ENCODE measurements around the gene JUP.
"Not testable (repeated sequence)": the region's sequence is repeated elsewhere in the genome, so short reads cannot be mapped to it uniquely, and the experiment has no call there.

Gene JUP

GRCh38 chr17:41777574-41778188 lies 8.8 kb downstream of the JUP start:
- no peak for DNase-seq

- no peak for DNase-seq
Observed at GRCh38 chr17:41777157-41777573, 9.3 kb downstream of the JUP start.

GRCh38 chr17:41776262-41776900 lies 10.1 kb downstream of the JUP start:
- not testable (repeated sequence) for DNase-seq

GRCh38 chr17:41775394-41776226 lies 10.9 kb downstream of the JUP start:
- no peak for DNase-seq

DNA sequence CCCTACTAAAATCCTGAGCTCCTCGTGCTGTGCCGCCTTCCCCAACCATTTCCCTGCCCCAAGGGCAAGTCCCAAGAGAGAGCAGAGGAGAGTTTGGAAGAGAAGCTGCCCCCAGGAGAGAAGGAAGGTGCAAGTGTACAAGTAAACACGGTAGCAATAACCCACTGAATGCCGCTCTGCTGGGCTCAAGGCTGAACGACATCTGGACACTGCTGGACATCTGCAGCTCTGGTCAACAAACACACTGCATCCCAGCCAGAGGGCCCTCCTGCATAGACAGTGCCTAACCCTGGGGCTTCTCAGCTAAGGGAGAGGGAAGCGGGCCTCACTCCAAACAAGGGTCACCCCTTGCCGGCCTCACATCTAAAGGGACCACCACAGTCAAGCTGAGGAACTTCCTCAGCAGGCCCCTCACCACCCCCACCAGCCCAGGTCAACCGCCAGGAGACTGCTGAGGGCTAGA lies 12.7 kb downstream of the JUP start:
- no peak for DNase-seq

- no peak for DNase-seq
Observed at GRCh38 chr17:41773190-41773588, 13.3 kb downstream of the JUP start.

- DNase-seq, result no peak
Observed at GRCh38 chr17:41772586-41773189, 13.8 kb downstream of the JUP start.

GRCh38 chr17:41772218-41772585 lies 14.3 kb downstream of the JUP start:
- no peak for DNase-seq

DNA sequence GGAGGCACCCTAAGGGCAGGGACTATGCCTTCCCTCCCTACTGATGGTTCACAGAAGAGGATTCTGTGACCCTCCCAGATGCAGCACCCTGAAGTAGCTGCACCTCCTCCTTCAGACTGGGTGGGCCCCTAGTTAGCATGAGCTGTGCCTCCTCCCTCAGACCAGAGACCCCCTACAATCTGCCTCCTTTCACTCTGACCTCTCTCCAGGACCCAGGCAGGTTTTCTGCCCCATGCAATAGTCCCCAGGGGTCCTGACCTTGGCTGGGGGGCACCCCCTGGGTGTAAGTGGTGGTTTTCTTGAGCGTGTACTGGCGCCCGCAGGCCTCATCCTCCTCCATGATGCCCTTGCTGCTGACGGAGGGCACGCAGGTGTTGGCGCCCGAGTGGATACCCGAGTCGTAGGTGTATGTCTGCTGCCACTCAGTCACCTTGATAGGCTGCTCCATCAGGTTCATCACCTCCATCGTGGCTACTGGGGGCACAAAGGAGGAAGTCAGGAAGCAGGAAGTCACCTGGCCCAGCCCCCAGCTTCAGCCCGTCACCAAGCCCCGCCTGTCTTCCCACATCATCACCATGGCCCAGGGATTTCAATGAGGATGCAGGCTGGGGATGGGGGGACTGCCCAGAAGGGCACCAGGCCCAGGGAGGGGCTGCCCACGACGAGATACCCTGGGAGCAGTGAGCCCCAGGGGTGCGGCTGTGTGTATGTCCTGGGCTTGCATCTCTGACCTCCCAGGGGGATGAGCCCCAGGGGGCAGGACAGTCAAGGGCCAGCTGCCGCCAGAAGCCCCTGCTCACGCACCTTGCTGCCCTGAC lies 14.9 kb downstream of the JUP start:
- no peak for DNase-seq

DNA sequence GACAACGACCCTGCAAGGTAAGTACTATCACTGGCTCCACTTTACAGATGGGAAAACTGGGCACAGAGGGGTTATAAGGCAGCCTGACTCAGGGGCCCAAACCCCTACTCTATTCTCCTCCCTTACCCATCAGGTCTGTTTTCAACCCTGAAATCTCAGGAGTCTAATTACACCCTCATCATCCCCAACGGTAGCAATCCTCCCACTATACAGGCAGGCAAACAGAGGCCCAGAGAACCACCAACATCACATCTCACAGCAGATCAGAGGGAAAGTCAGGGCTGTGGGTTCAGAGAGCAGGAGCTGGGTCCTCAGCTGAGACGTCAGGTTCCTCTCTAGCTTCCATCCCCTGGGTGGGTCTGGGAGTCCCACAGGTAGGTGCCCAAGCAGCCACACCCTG lies 16.5 kb downstream of the JUP start:
- no peak for DNase-seq

DNA sequence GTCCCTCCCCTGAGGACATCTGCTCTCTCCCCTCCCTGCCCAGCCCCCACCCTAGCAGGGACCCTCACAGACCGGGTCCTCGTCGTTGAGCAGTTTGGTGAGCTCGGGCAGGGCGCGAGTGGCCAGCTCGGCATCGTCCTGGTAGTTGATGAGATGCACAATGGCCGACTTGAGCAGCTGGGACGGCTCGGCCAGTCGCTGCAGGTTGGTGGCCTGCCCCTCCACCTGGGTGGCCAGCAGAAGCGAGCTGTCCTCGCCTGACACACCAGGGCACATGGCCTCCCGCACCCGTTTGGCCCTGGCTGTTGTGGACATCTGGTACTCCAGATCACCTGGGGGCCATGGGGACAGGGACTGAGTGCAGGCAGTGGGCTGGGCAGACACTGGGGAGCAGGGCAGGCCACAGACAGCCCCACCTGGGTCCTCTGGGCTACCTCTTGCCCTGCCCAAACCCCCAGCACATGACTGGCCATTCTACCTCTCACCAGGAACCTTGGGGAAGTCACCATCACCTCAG lies 17.1 kb downstream of the JUP start:
- no peak for DNase-seq

DNA sequence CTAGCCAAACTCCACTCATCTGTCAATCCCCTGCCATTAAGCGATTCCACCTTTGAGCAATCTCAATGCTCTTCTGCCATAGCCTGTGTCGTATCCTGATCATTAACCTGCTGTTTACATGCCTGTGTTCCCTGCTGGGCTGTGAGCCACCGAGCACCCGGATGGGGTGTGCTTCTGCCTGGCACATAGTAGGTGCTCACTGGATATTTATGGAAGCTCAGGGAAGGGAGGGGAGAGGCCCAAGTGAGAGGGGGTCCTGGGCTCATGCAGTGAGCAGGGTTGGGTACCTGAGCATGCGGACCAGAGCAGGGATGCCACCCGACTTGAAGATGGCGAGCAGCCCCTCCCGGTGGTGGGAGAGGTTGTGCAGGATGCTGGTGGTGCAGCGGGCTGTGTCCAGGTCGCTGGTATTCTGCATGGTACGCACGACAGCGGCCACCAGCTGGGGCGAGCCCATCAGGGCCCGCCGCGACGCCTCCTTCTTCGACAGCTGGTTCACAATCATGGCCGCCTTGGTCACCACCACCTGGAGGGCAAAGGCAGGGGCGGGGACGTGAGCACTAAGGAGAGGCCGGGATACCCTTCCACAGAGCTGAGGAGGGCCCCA lies 17.7 kb downstream of the JUP start:
- no peak for DNase-seq

DNA sequence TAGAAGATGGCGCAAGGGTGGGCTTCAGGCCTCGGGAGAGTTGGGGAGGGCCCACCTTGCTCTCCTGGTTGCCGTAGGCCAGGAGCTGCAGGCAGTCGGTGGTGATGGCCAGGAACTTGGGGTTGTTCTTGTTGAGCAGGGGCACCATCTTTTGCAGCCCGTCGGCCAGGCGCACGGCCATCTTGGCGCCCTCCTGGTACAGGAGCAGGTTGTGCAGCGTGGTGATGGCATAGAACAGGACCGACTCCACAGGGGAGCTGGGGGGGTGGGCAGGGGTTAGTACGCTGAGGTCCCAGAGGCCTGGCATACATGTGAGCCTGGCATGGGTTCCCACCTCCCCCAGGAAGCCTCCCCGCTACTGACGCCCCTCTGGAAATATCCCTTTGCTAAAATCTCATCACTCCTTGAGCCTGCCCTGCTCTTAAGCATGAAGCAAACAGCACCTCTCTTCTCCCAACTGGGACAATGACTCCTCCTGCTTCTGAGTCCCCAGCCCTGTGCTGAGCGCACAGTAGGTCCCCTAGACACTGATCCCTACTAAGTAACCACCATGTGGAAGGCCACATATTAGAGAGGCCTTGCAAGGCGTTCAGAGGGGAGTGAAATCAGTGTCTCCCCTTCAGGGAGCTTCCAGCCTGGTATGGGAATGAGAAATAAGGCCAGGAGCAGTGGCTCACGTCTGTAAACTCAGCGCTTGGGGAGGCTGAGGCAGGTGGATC lies 19.0 kb downstream of the JUP start:
- no peak for DNase-seq

- DNase-seq, result no peak
Observed at GRCh38 chr17:41766135-41766534, 20.4 kb downstream of the JUP start.

GRCh38 chr17:41763327-41763726 lies 23.2 kb downstream of the JUP start:
- DNase-seq, result no peak

GRCh38 chr17:41762841-41763240 lies 23.7 kb downstream of the JUP start:
- no peak for DNase-seq

DNA sequence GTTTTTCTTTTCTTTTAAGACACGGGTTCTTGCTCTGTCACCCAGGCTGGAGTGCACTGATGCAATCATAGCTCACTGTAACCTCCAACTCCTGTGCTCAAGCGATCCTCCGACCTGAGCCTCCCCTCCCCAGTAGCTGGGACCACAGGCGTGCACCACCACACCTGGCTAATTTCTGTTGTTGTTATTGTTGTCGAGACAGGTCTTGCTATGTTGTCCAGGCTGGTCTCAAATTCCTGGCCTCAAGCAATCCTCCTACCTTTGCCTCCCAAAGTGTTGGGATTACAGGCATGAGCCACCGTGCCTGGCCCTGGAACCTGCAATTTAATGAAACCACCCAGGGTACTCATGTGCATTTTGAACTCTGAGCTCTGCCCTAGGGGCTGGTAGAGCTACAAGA lies 24.1 kb downstream of the JUP start:
- no peak for DNase-seq

- DNase-seq, result no peak
Observed at GRCh38 chr17:41760878-41761277, 25.6 kb downstream of the JUP start.

GRCh38 chr17:41758601-41759000 lies 27.9 kb downstream of the JUP start:
- no peak for DNase-seq

DNA sequence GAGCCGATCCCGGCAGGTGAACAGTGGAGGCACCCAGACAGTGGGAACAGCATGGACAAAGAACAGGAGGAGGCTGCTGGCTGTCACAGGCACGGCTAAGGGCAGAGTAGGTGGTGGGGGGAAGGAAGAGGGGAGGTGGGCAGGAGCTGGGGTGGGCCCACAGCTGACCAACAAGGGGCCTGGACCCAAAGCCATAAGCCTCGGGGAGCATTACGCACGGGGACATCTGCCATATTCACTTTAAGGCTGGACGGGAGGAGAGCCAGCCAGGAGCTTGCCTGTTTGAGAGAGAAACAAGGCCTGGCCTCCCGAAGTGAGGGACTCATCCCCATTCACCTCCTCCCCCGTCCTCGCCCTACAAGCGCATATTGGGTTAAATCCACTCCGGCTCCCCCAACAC lies 32.4 kb downstream of the JUP start:
- DNase-seq, result no peak

GRCh38 chr17:41751288-41751687 lies 35.2 kb downstream of the JUP start:
- DNase-seq, result no peak
